AG09319 (cell line): ENCODE data around the gene RASSF8.
A peak's percentile ranks its signal among the peaks of the same experiment; 100 is the strongest.

Experiments used
- DNase-seq: peaks from one replicate; pipeline ENCODE4 v3.0.0-alpha.2; 2010; ENCODE audit warnings: low read depth; ENCODE audit errors: extremely low read depth
- TF ChIP-seq, protein P1 (sequence below): IDR thresholded peaks from 2 replicates; pipeline ENCODE4 v1.5.1; 2011; ENCODE audit warnings: low read depth, mild to moderate bottlenecking, inconsistent platforms, low read length, moderate library complexity

RASSF8 gene

DNA sequence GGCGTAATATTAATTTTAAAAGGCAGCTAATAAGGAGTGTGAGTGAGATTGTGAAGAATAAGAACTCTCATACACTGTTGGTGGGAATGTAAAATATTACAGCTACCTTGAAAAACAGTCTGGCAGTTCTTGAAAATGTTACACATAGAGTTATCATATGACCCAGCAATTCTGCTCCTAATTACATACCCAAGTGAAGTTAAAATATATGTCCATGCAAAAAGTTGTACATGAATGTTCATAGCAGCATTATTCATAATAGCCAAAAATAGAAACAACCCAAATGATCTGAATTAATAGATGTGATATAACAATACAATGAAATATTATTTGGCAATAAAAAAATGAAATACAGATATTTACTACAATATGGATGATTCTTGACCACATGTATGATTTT lies 68.2 kb downstream of the RASSF8 start:
- DNase-seq: no peak
- TF ChIP-seq, protein P1, sequence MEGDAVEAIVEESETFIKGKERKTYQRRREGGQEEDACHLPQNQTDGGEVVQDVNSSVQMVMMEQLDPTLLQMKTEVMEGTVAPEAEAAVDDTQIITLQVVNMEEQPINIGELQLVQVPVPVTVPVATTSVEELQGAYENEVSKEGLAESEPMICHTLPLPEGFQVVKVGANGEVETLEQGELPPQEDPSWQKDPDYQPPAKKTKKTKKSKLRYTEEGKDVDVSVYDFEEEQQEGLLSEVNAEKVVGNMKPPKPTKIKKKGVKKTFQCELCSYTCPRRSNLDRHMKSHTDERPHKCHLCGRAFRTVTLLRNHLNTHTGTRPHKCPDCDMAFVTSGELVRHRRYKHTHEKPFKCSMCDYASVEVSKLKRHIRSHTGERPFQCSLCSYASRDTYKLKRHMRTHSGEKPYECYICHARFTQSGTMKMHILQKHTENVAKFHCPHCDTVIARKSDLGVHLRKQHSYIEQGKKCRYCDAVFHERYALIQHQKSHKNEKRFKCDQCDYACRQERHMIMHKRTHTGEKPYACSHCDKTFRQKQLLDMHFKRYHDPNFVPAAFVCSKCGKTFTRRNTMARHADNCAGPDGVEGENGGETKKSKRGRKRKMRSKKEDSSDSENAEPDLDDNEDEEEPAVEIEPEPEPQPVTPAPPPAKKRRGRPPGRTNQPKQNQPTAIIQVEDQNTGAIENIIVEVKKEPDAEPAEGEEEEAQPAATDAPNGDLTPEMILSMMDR: no peak

DNA sequence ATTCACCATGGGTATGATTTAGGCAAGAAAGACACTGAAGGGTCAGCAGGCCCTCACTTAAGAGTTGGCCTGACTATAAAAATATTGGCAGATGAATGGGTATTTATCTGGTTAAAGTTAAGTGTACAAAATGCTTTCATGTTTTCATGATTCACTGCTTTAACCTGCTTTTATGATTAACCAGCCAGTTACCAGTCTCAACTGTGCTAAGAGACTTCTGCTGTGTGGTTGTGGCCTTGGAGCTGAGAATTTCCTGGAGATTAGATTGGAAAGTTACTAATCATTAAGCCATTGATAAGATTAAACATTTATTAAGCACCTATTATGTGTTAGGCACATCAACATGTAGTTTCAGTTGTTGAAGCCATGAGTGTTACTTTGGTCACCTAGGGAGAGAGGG lies 68.9 kb downstream of the RASSF8 start:
- no peak for DNase-seq
- TF ChIP-seq, protein P1: no peak

DNA sequence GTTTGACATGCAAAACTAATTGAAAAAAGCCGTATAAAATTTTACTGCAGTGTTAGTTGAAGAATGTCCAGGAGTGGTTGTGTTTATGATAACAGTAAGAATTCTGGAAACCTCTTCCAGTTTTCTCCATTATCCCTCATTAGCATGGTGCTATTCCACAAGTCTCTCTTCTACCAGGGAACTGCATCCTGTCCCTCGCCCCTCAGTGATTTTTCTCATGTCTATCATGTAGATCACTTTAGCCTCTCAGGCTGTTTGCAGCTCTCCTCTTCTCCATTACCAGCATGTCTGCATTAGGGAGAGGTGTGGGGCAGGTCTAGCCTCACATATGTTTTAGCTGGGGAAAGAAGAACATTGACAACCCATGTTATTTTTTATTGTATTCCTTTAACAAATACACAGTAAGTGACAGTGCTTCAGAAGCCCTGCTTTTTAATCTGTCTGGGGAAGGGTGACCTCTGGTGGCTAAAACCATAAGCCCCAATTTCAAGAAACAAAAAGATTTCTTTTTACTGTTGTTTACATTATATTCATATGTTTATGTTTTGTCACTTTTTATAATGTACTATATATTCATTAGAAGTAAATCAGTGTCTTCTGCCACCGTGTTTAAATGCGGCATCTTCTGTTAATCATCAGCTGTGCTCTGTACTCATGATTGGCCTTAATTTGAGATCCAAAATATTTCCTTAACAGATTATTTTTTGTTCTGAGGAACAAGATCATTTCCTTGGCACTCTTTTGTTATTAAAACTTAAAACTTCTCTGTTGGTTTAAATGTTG lies 70.7 kb downstream of the RASSF8 start:
- TF ChIP-seq, protein P1: peak; percentile 68
- DNase-seq: no peak

DNA sequence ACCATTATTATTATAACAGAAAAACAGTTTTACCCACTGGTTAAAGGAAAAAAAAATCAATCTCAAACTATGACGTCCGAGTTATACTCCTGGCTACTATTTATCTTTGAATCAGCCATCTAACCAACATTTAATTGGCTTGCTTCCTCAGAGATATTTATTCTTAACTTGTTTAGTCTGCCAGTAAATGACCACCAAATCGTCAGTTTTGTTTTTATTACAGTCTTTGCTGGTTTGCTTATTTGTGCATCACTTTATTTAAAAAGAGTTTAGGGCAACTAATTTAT lies 71.2 kb downstream of the RASSF8 start:
- no peak for DNase-seq
- TF ChIP-seq, protein P1: no peak

DNA sequence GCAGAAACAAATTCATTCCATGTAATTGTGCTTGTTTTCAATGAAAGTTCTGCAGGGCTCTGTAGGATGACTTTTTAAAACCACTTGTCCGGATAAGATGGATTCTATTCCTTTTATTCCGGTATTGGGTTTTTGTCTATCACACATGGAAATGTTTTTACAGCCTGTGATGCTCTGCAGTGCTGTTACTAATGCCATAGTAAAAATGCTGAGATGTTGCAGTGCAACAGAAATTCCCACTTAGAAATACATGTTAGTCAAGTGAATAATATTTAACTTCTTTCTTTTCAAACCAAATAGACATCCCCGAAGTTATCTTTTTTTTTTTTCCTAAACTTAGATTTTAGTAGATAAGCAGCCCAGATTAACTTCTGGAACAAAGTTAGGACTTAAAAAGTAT lies 71.9 kb downstream of the RASSF8 start:
- TF ChIP-seq, protein P1: no peak
- DNase-seq: no peak

DNA sequence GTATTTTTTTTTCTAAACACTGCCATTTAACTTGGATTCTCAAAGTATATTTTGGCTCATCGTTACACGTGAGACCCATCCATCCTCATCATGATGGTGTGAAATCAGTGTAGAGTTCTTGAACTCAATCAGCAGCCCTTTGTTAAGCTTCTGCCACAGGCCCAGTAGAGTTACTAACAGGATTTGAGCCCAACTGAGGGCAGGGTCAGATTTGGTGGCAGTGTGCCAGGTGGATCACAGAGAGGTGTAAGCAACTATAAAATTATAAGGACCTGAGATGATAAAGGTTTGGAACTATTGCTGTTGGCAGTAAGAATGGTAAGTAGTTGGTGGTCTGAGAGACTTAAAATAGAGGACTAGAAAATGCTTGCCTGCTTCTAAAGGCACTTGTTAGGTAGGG lies 72.8 kb downstream of the RASSF8 start:
- TF ChIP-seq, protein P1: no peak
- DNase-seq: no peak

DNA sequence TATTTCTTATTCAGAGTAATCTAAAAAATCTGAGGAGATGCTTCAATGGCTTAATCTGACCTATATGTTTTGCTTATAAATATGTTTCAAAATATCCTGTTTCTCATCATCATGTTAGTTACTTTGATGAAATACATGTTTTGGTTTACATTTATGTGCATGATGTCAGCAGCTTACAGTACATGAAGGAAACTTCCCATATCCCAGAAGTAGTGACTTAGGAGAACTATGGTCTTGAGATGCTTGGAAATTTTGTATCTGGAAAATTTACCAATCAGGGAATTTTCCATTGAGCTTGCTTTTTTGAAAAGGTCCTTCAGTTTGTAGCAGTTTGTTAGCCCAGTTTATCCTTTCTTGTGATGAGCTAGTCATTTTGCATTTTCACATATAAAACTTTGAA lies 73.3 kb downstream of the RASSF8 start:
- TF ChIP-seq, protein P1: no peak
- no peak for DNase-seq
